ENCODE data around the gene INPP4B.

GRCh38 chr4:142358656-142359055 lies 487.4 kb downstream of the INPP4B start:
- TF ChIP-seq CTCF (IDR thresholded peaks at IDR 0.05) = no peak
- no peak for TF ChIP-seq POLR2AphosphoS5 (IDR thresholded peaks at IDR 0.05)
- TF ChIP-seq POLR2A (IDR thresholded peaks at IDR 0.05) = no peak
